Neutrophil (primary cell): Measurements from ENCODE around the gene PITX1.
"Not testable (repeated sequence)": the region's sequence is repeated elsewhere in the genome, so short reads cannot be mapped to it uniquely, and the experiment has no call there.

Experiments
- H3K27ac ChIP-seq: fragments of 200-600 bp; sonication (generic); 2 replicates; pipeline ENCODE4 v1.5.1; 2016; ENCODE audit warnings: mild to moderate bottlenecking, moderate library complexity
- H3K27me3 ChIP-seq: fragments of 200-600 bp; sonication (generic); 2 replicates; pipeline ENCODE4 v1.6.0; 2016; ENCODE audit warnings: mild to moderate bottlenecking
- H3K36me3 ChIP-seq: fragments of 200-600 bp; sonication (generic); 2 replicates; pipeline ENCODE4 v1.5.1; 2017
- H3K4me1 ChIP-seq, 2 experiments: fragments of 200-600 bp in 1 of 2; sonication (generic) in 1 of 2; 1 replicate in 1 of 2; 2 replicates in 1 of 2; pipeline versions ENCODE4 v1.5.1 to v1.6.1; 2013 to 2016; ENCODE audit warnings: low read depth in 1 of 2, low read length in 1 of 2, mild to moderate bottlenecking in 1 of 2, moderate library complexity in 1 of 2; ENCODE audit not compliant: control insufficient read depth in 1 of 2, insufficient read depth in 1 of 2
- H3K4me3 ChIP-seq, 2 experiments: fragments of 200-600 bp in 1 of 2; sonication (generic) in 1 of 2; 1 replicate in 1 of 2; 2 replicates in 1 of 2; pipeline ENCODE4 v1.5.1; 2013 to 2016; ENCODE audit warnings: low read depth in 1 of 2, low read length in 1 of 2, mild to moderate bottlenecking in 1 of 2, moderate library complexity in 1 of 2
- H3K9me3 ChIP-seq: fragments of 200-600 bp; sonication (generic); 2 replicates; pipeline ENCODE4 v1.5.1; 2016
- CTCF ChIP-seq: fragments of 200-600 bp; sonication (generic); IDR thresholded peaks from 2 replicates; pipeline ENCODE4 v1.5.1; 2016; ENCODE audit warnings: antibody characterized with exemption

The PITX1 gene

GRCh38 chr5:135005076-135005475 is 29.0 kb downstream of the PITX1 start:
- no peak overlapping the region for H3K27ac ChIP-seq
- H3K4me1 ChIP-seq = no peaks in the 10 kb centered on the region
- H3K27me3 ChIP-seq = no peaks in the 10 kb centered on the region
- no peak overlapping the region for H3K4me3 ChIP-seq
- TF ChIP-seq CTCF = no peak
- H3K36me3 ChIP-seq = no peaks in the 10 kb centered on the region
- H3K9me3 ChIP-seq = no peaks in the 10 kb centered on the region

- no peaks in the 10 kb centered on the region for H3K4me1 ChIP-seq
- no peaks in the 10 kb centered on the region for H3K36me3 ChIP-seq
- no peak for TF ChIP-seq CTCF
- no peak overlapping the region for H3K27ac ChIP-seq
- H3K27me3 ChIP-seq = no peaks in the 10 kb centered on the region
- no peaks in the 10 kb centered on the region for H3K9me3 ChIP-seq
- H3K4me3 ChIP-seq = no peak overlapping the region
Measured at GRCh38 chr5:135004376-135004775, 29.7 kb downstream of the PITX1 start.

- not testable (repeated sequence) for H3K36me3 ChIP-seq, H3K27ac ChIP-seq, H3K27me3 ChIP-seq, H3K4me3 ChIP-seq, H3K9me3 ChIP-seq, H3K4me1 ChIP-seq
Measured at GRCh38 chr5:134998068-134998467, 36.0 kb downstream of the PITX1 start.

- no peak overlapping the region for H3K4me3 ChIP-seq
- TF ChIP-seq CTCF = no peak
- H3K27me3 ChIP-seq = no peaks in the 10 kb centered on the region
Measured at GRCh38 chr5:134997015-134997414, 37.0 kb downstream of the PITX1 start.

GRCh38 chr5:134995850-134996402 is 38.1 kb downstream of the PITX1 start:
- Histone ChIP-seq H3K36me3 (no peaks in the 10 kb centered on the region), H3K9me3 (no peaks in the 10 kb centered on the region), H3K4me1 (no peaks in the 10 kb centered on the region), H3K4me3 (no peak overlapping the region), H3K27ac (no peak overlapping the region), H3K27me3 (no peaks in the 10 kb centered on the region)
- TF ChIP-seq CTCF = no peak

More at GRCh38 chr5:134997015-134997414, 37.0 kb downstream of the PITX1 start:
- Histone ChIP-seq H3K36me3 (no peaks in the 10 kb centered on the region), H3K9me3 (no peaks in the 10 kb centered on the region), H3K4me1 (no peaks in the 10 kb centered on the region), H3K27ac (no peak overlapping the region)

- no peaks in the 10 kb centered on the region for H3K36me3 ChIP-seq
- H3K4me3 ChIP-seq = no peak overlapping the region
- H3K27ac ChIP-seq = no peak overlapping the region
- no peaks in the 10 kb centered on the region for H3K4me1 ChIP-seq
- TF ChIP-seq CTCF = no peak
- no peaks in the 10 kb centered on the region for H3K9me3 ChIP-seq
- no peaks in the 10 kb centered on the region for H3K27me3 ChIP-seq
Measured at GRCh38 chr5:134994560-134995156, 39.4 kb downstream of the PITX1 start.
